GM23338 (cell line): ENCODE measurements around the gene ITPR2.

Experiments used
- CREB1 ChIP-seq: fragments of 250-450 bp; sonication (Bioruptor Pico); IDR thresholded peaks from 2 replicates; pipeline ENCODE4 v1.5.0; 2020; ENCODE audit warnings: low read depth, mild to moderate bottlenecking, moderate library complexity
- CTCF ChIP-seq, 2 experiments: fragments of 200-600 bp in 1 of 2; sonication (generic) in 1 of 2; conservative IDR thresholded peaks; 2 replicates each; pipeline versions ENCODE4 v1.5.1 to v1.6.1; 2016 to 2017; ENCODE audit warnings: antibody characterized with exemption in 2 of 2, low read depth in 2 of 2, mild to moderate bottlenecking in 2 of 2, moderate library complexity in 1 of 2
- ETS1 ChIP-seq: IDR thresholded peaks from 2 replicates; pipeline ENCODE4 v1.6.1; 2016; ENCODE audit warnings: antibody characterized with exemption
- EZH2 ChIP-seq: fragments of 200-600 bp; sonication (generic); IDR thresholded peaks from one replicate; pipeline ENCODE4 v1.8.0; 2017; ENCODE audit warnings: antibody characterized with exemption, mild to moderate bottlenecking, low read depth; ENCODE audit not compliant: unreplicated experiment
- EZH2phosphoT487 ChIP-seq: fragments of 200-600 bp; sonication (generic); IDR thresholded peaks from one replicate; pipeline ENCODE4 v1.8.1; 2018; ENCODE audit warnings: antibody characterized with exemption; ENCODE audit not compliant: unreplicated experiment
- JUNB ChIP-seq: IDR thresholded peaks from one replicate; pipeline ENCODE4 v1.6.1; 2016; ENCODE audit warnings: antibody characterized with exemption; ENCODE audit not compliant: unreplicated experiment
- POLR2AphosphoS5 ChIP-seq: IDR thresholded peaks from 2 replicates; pipeline ENCODE4 v1.6.1; 2016; ENCODE audit warnings: antibody characterized with exemption, low read depth
- STAT1 ChIP-seq: IDR thresholded peaks from one replicate; pipeline ENCODE4 v1.6.1; 2016; ENCODE audit warnings: antibody characterized with exemption; ENCODE audit not compliant: unreplicated experiment
- ZNF331 ChIP-seq: fragments of 250-450 bp; sonication (Bioruptor Pico); IDR thresholded peaks from 2 replicates; pipeline ENCODE4 v1.5.0; 2020; ENCODE audit warnings: low read depth, mild to moderate bottlenecking, moderate library complexity
- TF ChIP-seq, protein P1 (sequence below): IDR thresholded peaks from one replicate; pipeline ENCODE4 v1.6.1; 2018; ENCODE audit warnings: antibody characterized with exemption; ENCODE audit not compliant: unreplicated experiment

DNA sequence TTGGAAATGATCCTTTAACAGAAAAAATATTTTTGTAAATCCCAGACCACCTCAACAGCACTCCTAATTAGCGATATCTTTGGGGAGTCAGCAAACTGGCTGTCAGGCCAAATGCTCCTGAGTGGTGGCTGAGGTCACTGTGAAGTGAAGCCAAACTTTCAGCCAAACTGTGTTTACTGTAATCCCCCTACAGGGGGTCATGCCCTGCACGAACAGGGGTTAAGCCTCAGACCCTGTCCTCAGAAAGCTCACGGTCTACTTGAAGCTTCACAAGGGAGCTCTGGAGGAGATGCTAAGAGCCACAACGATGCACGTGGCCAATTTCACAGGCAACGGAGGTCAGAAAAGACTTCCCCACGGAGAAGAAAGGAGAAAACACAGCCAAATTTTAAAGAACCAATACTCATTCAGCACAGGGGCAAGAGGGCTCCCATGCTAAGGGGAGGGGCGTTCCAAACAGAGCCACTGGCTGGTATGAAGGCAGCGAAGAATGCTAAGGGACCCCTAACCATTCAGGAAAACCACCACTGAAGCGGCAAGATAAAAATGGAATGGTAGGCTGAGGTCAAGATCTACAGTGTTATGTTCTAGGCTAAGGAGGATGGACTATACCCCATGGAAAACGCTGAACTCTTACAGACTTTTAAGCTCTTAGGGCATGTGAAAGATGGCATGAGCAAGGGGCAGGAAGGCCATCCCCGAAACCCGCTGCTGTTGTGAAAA lies 105.4 kb downstream of the ITPR2 start:
- TF ChIP-seq POLR2AphosphoS5 (no peak), EZH2 (no peak), CTCF (conservative IDR thresholded peaks at IDR 0.05; ENCODE audit: low read depth in 2 of 2) (no peak), EZH2phosphoT487 (no peak), STAT1 (no peak), CREB1 (CRISPR knock-in tag) (no peak), ETS1 (no peak), JUNB (no peak), ZNF331 (CRISPR knock-in tag) (no peak)
- TF ChIP-seq, protein P1, sequence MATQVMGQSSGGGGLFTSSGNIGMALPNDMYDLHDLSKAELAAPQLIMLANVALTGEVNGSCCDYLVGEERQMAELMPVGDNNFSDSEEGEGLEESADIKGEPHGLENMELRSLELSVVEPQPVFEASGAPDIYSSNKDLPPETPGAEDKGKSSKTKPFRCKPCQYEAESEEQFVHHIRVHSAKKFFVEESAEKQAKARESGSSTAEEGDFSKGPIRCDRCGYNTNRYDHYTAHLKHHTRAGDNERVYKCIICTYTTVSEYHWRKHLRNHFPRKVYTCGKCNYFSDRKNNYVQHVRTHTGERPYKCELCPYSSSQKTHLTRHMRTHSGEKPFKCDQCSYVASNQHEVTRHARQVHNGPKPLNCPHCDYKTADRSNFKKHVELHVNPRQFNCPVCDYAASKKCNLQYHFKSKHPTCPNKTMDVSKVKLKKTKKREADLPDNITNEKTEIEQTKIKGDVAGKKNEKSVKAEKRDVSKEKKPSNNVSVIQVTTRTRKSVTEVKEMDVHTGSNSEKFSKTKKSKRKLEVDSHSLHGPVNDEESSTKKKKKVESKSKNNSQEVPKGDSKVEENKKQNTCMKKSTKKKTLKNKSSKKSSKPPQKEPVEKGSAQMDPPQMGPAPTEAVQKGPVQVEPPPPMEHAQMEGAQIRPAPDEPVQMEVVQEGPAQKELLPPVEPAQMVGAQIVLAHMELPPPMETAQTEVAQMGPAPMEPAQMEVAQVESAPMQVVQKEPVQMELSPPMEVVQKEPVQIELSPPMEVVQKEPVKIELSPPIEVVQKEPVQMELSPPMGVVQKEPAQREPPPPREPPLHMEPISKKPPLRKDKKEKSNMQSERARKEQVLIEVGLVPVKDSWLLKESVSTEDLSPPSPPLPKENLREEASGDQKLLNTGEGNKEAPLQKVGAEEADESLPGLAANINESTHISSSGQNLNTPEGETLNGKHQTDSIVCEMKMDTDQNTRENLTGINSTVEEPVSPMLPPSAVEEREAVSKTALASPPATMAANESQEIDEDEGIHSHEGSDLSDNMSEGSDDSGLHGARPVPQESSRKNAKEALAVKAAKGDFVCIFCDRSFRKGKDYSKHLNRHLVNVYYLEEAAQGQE: no peak
